HCT116 (cell line): ENCODE results near the gene TTC24. TPM values are rescaled to one million over a fixed set of nuclear protein-coding genes. Genes with fewer than 3 reads are reported as not detected.

Experiments used
- ATAC-seq: fragments of 200-7000 bp; cut with Tn5 transposase; 2 replicates; pipeline ENCODE4 v1.9.1; 2020; ENCODE audit warnings: mild to moderate bottlenecking, moderate library complexity
- BruUV-seq: library from RNA; stranded (reverse); fragments of 400-500 nt; replicated peaks from 2 replicates; lab custom pipeline; 2021; lab: Mats Ljungman, UMichigan
- CTCF ChIA-PET: fragments of 300-600 bp; sonication (Branson Sonifier 250); formaldehyde crosslinking; loops from one replicate; lab custom pipeline; 2021; ENCODE audit warnings: antibody characterized with exemption; lab: Charles Lee
- POLR2A ChIA-PET: fragments of 300-600, 350-600 bp; sonication (Branson Sonifier 250); formaldehyde crosslinking; loops from one replicate; lab custom pipeline; 2021; ENCODE audit warnings: antibody characterized with exemption; lab: Charles Lee
- RAD21 ChIA-PET, 2 experiments: fragments of 300-600 bp; sonication (Branson Sonifier 250); formaldehyde crosslinking; loops; one replicate each; lab custom pipeline; 2023; ENCODE audit warnings: low total read pairs in 2 of 2; ENCODE audit not compliant: uncharacterized antibody in 2 of 2, unreplicated experiment in 2 of 2, low non-redundant PET in 1 of 2; lab: Charles Lee
- DNase-seq: peaks from one replicate; pipeline ENCODE4 v3.0.0-alpha.2; 2010; ENCODE audit warnings: low read depth, low spot score
- H2AFZ ChIP-seq: fragments of 200-600 bp; shearing (Covaris generic), sonication (generic); 2 replicates; pipeline ENCODE4 v1.6.1; 2017; ENCODE audit warnings: low read depth, mixed run types, mixed read lengths, antibody characterized with exemption, low read length; ENCODE audit not compliant: poor library complexity, severe bottlenecking
- H3K27ac ChIP-seq: 2 replicates; pipeline ENCODE4 v1.5.1; 2012; ENCODE audit warnings: low read depth, low read length
- H3K27me3 ChIP-seq: fragments of 200-600 bp; sonication (generic); 2 replicates; pipeline ENCODE4 v1.6.1; 2016; ENCODE audit warnings: mixed run types, low read length, mixed read lengths; ENCODE audit not compliant: insufficient read depth
- H3K36me3 ChIP-seq, 2 experiments: fragments of 200-500 bp in 1 of 2; fragments of 200-600 bp in 1 of 2; sonication (Bioruptor generic) in 1 of 2; sonication (generic) in 1 of 2; 2 replicates each; pipeline versions ENCODE4 v1.5.1 to v1.6.1; 2014 to 2016; ENCODE audit warnings: low read length in 2 of 2, inconsistent platforms in 1 of 2, mixed read lengths in 1 of 2, mixed run types in 1 of 2; ENCODE audit not compliant: insufficient read depth in 2 of 2, control insufficient read depth in 1 of 2
- H3K4me1 ChIP-seq, 2 experiments: fragments of 200-600 bp in 1 of 2; sonication (generic) in 1 of 2; 2 replicates each; pipeline versions ENCODE4 v1.5.1 to v1.6.1; 2012 to 2017; ENCODE audit warnings: low read length in 2 of 2, inconsistent platforms in 1 of 2, mild to moderate bottlenecking in 1 of 2, mixed read lengths in 1 of 2, mixed run types in 1 of 2, moderate library complexity in 1 of 2; ENCODE audit not compliant: insufficient read depth in 2 of 2, control insufficient read depth in 1 of 2
- H3K4me2 ChIP-seq: fragments of 200-600 bp; sonication (generic); 2 replicates; pipeline ENCODE4 v1.6.1; 2017; ENCODE audit warnings: mixed run types, low read length, mixed read lengths
- H3K4me3 ChIP-seq, 2 experiments: fragments of 200-600 bp in 1 of 2; sonication (generic) in 1 of 2; replicated peaks in 1 of 2; 2 replicates each; pipeline ENCODE4 v1.5.1; 2011 to 2016; ENCODE audit warnings: low read length in 2 of 2, control low read depth in 1 of 2, low read depth in 1 of 2, mild to moderate bottlenecking in 1 of 2, mixed read lengths in 1 of 2, mixed run types in 1 of 2
- H3K79me2 ChIP-seq: fragments of 200-600 bp; sonication (generic); 2 replicates; pipeline ENCODE4 v1.6.1; 2017; ENCODE audit warnings: mild to moderate bottlenecking, mixed run types, low read length, moderate library complexity, mixed read lengths; ENCODE audit not compliant: insufficient read depth
- H3K9ac ChIP-seq: fragments of 200-600 bp; sonication (generic); 2 replicates; pipeline ENCODE4 v1.6.1; 2016; ENCODE audit warnings: low read length, mixed read lengths
- H3K9me2 ChIP-seq: fragments of 200-600 bp; sonication (generic), shearing (Covaris generic); 2 replicates; pipeline ENCODE4 v1.6.1; 2017; ENCODE audit warnings: mixed run types, mild to moderate bottlenecking, moderate library complexity; ENCODE audit not compliant: insufficient read depth
- H3K9me3 ChIP-seq, 2 experiments: fragments of 200-500 bp in 1 of 2; fragments of 200-600 bp in 1 of 2; sonication (Bioruptor generic) in 1 of 2; sonication (generic) in 1 of 2; 2 replicates each; pipeline ENCODE4 v1.6.1; 2014 to 2017; ENCODE audit warnings: low read length in 2 of 2, mixed read lengths in 2 of 2, inconsistent platforms in 1 of 2, low read depth in 1 of 2, mild to moderate bottlenecking in 1 of 2, mixed run types in 1 of 2, moderate library complexity in 1 of 2; ENCODE audit not compliant: control insufficient read depth in 1 of 2, insufficient read depth in 1 of 2
- H4K20me1 ChIP-seq: fragments of 200-600 bp; sonication (generic), shearing (Covaris generic); 2 replicates; pipeline ENCODE4 v1.6.1; 2017; ENCODE audit warnings: mixed run types, mild to moderate bottlenecking, moderate library complexity; ENCODE audit not compliant: insufficient read depth
- CBX3 ChIP-seq: IDR thresholded peaks from 2 replicates; pipeline ENCODE4 v1.6.1; 2012; ENCODE audit warnings: low read depth
- CEBPB ChIP-seq: IDR thresholded peaks from 2 replicates; pipeline ENCODE4 v1.6.1; 2012; ENCODE audit warnings: low read depth
- CTCF ChIP-seq, 3 experiments: fragments of 200-600 bp in 1 of 3; sonication (generic) in 1 of 3; IDR thresholded peaks in 2 of 3; conservative IDR thresholded peaks in 1 of 3; 2 replicates each; pipeline ENCODE4 v1.5.1; 2012 to 2017; ENCODE audit warnings: low read depth in 2 of 3, low read length in 2 of 3, antibody characterized with exemption in 1 of 3, borderline replicate concordance in 1 of 3, control low read depth in 1 of 3, mild to moderate bottlenecking in 1 of 3, mixed read lengths in 1 of 3, mixed run types in 1 of 3, moderate library complexity in 1 of 3; ENCODE audit not compliant: insufficient read depth in 1 of 3
- MAX ChIP-seq: IDR thresholded peaks from 2 replicates; pipeline ENCODE4 v1.6.1; 2012
- POLR2A ChIP-seq: IDR thresholded peaks from 2 replicates; pipeline ENCODE4 v1.7.0; 2011; ENCODE audit warnings: borderline replicate concordance; ENCODE audit not compliant: insufficient read depth, insufficient read length; ENCODE audit errors: extremely low read depth
- RAD21 ChIP-seq: IDR thresholded peaks from 2 replicates; pipeline ENCODE4 v1.6.1; 2012; ENCODE audit warnings: low read depth, mild to moderate bottlenecking
- intact Hi-C: fragments of 100-400 bp; cut with micrococcal nuclease; formaldehyde crosslinking; loops from 2 replicates; pipeline ENCODE4 v1.10.0; 2022
- total RNA-seq: library from RNA; stranded (reverse); gene quantifications from one replicate; pipeline ENCODE4 v1.2.1, GENCODE V29; 2021; ENCODE audit not compliant: unreplicated experiment

The TTC24 gene
- total RNA-seq, 1 experiment from 2014 or later: not detected

- H3K27ac ChIP-seq: no peak overlapping the region
- no TSS peak for BruUV-seq
- H2AFZ ChIP-seq: peak overlapping the region; percentile 48
Observed at GRCh38 chr1:156608036-156608674, 28.6 kb downstream of the TTC24 start.

More at GRCh38 chr1:156608036-156608674, 28.6 kb downstream of the TTC24 start:
- Histone ChIP-seq H3K4me2 (peak overlapping the region; percentile 6; the same call in 1 of the 2 replicates), H4K20me1 (no peaks in the 10 kb centered on the region), H3K79me2 (no peaks in the 10 kb centered on the region), H3K9me3 (no peaks in the 10 kb centered on the region), H3K4me3 (no peak overlapping the region), H3K27me3 (no peaks in the 10 kb centered on the region), H3K9ac (no peak overlapping the region), H3K4me1 (peaks cover under 1 to 17% of the 10 kb centered on the region in 2 experiments; a peak in 3 of 4 replicates), H3K36me3 (no peaks in the 10 kb centered on the region), H3K9me2 (no peaks in the 10 kb centered on the region)
- DNase-seq (peak; percentile 66), ATAC-seq (peak; percentile 95)
- POLR2A ChIA-PET: interaction anchor here (1.0 to 1.1 kb wide), 2 partner anchors 53 to 151 kb away, joined by 3 to 4 read pairs; no protein-coding TSS in a partner anchor
- TF ChIP-seq RAD21: peak; percentile 88
- TF ChIP-seq CEBPB: no peak
- TF ChIP-seq CTCF (IDR thresholded peaks at IDR 0.05 in 2 of 3, conservative IDR thresholded peaks at IDR 0.05 in 1 of 3; ENCODE audit: borderline replicate concordance in 1 of 3, insufficient read depth in 1 of 3, low read depth in 2 of 3, low read length in 2 of 3): peak; percentile 79 to 95 (median 80)
- TF ChIP-seq MAX: no peak
- TF ChIP-seq POLR2A: no peak
- TF ChIP-seq CBX3: peak; percentile 56; the same call in 1 of the 2 replicates
- RAD21 ChIA-PET: interaction anchor here in 1 of 2 experiments (1.0 kb wide), 2 partner anchors 21 to 151 kb away, joined by 3 to 5 read pairs; no protein-coding TSS in a partner anchor
- CTCF ChIA-PET: interaction anchor here (0.5 to 1.8 kb wide), 13 partner anchors 9 to 222 kb away, joined by 3 to 19 read pairs (median 4); partner anchors contain the start of genes MEF2D and NAXE
- intact Hi-C loops: loop anchor here (1.0 to 2.0 kb wide), 4 partner anchors 24 to 225 kb away; no protein-coding TSS in a partner anchor
